ENCODE data around the gene EXTL2.

DNA sequence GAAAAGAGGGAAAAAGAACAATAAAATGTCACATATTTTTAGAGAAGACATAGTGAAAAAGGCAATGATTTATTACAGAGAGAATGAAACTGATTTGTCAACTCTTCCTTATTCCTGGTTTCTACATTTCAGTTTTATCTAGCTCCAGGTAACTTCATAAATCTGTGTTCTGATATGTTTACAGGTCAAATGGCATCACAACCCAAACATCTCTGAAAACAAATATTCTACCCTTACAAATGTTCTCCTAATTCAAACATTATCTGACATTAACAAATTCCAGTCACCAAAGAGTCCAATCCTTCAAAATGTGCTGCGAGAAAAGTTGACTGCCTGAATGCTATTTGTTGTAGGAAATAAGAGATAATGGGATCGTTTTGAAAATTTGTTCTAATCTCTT lies 20.2 kb downstream of the EXTL2 start:
- TF ChIP-seq EZH2 (IDR thresholded peaks at IDR 0.05; ENCODE audit: insufficient read depth, poor library complexity, severe bottlenecking) (no peak), EZH2phosphoT487 (IDR thresholded peaks at IDR 0.05; ENCODE audit: insufficient read depth, low read depth) (no peak)
